Skin epidermis (tissue), 12 donors: ENCODE measurements around the gene OXLD1.

ENCODE experiments used
- H3K27ac ChIP-seq, 21 experiments: fragments of 200-600 bp; sonication (generic) in 11 of 21; one replicate each; pipeline ENCODE4 v1.5.0; 2020; ENCODE audit warnings: mild to moderate bottlenecking in 3 of 21, inconsistent platforms in 2 of 21, moderate library complexity in 2 of 21
- H3K4me3 ChIP-seq, 7 experiments: fragments of 200-600 bp; sonication (generic) in 2 of 7; one replicate each; pipeline ENCODE4 v1.5.0; 2020; ENCODE audit warnings: inconsistent platforms in 2 of 7, mild to moderate bottlenecking in 2 of 7, moderate library complexity in 1 of 7

Gene OXLD1

DNA sequence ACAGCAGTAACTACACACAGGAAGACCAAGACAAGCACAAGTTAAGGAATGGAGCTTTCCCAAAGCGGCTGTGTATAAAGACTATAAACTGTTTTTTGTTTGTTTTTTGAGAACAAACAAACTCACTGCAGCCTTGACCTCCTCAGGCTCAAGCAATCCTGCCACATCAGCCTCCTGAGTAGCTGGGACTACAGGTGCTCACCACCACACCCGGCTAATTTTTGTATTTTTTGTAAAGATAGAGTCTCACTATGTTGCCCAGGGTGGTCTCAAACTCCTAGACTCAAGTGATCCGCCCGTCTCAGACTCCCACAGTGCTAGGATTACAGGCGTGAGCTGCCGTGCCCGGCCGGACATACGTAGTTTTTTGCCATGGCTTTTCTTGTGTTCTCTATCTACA lies 6.0 kb downstream of the OXLD1 start:
- H3K4me3 ChIP-seq = no peak overlapping the region
- peak overlapping the region in 7 of 21 experiments; percentile 3 to 76 (median 42) for H3K27ac ChIP-seq

DNA sequence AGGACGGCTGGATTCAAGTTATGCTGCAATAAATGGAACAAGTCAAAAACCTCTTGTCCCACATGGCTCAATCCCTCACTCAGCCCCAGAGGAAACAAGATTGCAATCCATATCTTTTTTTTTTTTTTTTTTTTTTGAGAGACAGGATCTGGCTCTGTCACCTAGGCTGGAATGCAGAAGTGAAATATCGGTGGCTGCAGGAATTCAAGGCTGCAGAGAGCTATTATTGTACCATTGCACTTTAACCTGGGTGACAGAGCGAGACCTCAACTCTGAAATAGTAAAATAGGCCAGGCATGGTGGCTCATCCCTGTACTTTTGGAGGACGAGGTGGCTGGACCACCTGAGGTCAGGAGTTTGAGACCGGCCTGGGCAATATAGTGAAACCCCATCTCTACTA lies 7.4 kb downstream of the OXLD1 start:
- Histone ChIP-seq H3K27ac (peak overlapping the region in 2 of 21 experiments; percentile 18 to 44), H3K4me3 (peak overlapping the region in 1 of 7 experiments; percentile 7)

DNA sequence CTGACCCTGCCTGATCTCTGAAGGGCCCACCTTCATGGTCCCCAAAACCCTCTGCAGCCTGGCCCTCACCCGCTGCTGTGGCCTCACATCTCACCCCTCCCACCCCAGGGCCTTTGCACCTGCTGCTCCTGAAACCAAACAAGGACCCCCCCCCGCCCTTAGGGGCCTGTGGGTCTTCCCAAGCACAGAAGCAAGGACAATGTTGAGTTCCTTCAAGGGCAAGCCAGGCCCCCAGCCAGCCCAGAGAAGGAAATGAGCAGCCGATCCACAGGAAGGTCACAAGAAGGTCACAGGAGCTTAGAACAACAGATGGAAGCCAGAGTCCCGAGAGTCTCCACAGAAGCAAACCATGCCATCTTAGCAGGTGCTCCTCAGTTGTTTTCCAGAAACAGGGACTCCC lies 9.6 kb downstream of the OXLD1 start:
- no peak overlapping the region for H3K27ac ChIP-seq
- no peak overlapping the region for H3K4me3 ChIP-seq

DNA sequence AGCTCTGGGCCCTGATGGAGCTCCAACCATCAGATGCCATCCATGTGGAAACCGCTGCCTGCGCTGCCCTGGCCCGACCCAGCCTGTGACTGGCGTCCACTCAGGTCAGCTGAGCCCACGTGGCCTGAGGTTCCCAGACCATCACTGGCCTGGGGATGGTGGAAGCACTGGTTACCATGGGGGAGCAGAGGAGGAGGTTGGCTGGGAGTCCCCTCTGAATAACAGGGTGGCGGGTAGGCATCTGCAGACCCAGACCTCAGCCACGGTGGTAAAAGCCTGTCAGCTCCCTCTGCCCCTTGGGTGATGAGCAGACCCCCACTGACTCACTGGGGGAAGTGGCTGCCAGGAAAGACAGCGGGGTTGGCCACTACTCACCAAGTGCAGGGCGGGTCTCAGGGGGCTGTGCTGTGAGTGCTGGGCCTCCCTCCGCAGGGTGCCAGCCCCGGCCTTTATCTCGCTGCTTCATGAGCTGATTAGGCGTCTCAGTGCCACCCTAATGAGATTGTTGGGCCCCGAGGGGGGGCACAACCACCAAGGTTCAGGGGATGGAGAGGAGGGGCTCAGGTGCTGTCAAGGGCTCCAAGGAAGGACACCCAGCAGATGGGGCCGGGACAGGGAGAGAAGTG lies 10.2 kb downstream of the OXLD1 start, which contains the start of gene PDE6G:
Gene PDE6G (minus strand): TSS at position 425 of the 626 bp plus-strand sequence. CDS start 3,237 bp downstream, outside the sequence.
- Histone ChIP-seq H3K4me3 (no peak within 1 kb of the TSS), H3K27ac (no peak within 1 kb of the TSS)

GRCh38 chr17:81655378-81656117 lies 10.9 kb downstream of the OXLD1 start:
- no peak overlapping the region for H3K27ac ChIP-seq
- no peak overlapping the region for H3K4me3 ChIP-seq

DNA sequence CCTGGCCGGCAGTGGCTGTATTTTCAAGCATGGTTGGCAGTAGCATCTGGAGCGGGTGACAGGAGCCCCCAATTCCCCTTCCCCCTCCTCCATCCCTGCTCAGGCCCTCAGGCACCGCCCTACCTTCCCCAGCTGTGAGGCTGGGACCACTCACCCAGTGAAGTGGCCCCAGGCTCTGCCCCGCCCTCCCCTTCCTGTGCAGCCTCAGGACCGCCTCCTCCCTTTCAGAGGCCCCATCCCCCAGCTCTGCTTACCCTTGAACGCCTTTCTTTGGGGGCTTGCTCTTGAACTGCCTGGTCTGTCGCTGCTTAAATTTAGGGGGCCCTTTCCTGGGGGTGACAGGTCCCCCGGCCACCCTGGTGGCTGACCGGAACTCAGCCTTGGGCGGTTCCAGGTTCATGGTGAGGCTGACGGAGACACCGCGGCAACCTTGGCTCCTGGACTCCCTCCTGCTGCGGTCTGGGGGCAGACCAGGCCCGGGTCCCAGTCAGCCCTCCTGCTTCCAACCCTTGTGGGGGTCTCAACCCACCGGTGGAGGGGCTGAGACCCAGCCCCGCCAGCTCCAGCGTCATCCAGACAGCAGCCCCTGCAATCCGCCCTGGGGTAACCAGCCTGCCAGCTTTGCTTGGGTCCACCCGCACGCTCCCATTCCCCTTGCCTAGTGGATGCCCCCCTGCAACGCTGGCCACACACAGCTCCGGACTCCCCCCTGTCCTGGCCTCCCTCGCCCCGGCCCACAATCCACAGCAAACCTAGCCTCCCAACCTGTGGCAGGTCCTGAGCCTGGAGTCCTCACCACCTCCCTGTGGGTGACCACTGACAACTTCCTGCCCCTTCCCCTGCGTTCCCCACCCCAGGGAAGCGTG lies 13.3 kb downstream of the OXLD1 start:
- Histone ChIP-seq H3K4me3 (peak overlapping the region in 1 of 7 experiments; percentile 5), H3K27ac (no peak overlapping the region)

DNA sequence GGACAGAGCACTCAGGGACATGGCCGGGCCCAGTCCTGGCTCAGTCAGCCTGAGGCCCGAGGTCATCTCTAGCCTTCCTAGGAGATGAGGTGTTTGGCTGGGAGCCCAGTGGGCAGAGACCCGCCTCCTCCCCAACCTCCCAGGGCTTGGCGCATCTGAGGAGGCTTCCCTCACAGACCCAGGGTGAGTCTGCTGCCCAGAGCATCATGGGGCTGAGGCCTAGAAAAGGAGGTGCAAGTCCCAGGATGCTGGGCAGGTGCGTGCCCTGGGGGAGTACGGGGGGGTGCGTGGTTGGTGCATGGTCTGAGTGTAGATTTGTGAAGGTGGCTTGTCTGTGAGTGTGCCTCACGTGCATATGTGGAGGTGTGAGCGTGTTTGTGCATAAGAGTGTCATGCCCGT lies 14.7 kb downstream of the OXLD1 start:
- Histone ChIP-seq H3K27ac (no peak overlapping the region), H3K4me3 (no peak overlapping the region)

DNA sequence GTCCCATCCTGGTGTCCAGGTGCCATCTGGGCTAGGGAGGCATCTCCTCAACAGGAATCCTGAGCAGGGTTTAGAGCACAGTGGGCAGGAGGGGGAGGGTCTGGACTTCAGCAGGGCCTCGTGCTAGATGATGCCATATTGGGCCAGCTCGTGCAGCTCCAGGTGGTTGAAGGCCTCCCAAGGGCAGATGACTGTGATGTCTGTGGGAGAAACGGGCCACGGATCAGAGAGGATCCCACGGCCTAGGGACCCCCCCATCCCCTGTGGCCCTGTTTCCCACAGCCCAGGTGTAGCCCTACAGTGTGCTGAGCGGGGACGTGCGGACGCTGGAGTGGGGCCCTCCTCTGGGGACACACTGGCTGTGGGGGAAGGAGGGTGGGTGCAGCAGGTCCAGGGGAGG lies 15.5 kb downstream of the OXLD1 start:
- no peak overlapping the region for H3K27ac ChIP-seq
- no peak overlapping the region for H3K4me3 ChIP-seq

DNA sequence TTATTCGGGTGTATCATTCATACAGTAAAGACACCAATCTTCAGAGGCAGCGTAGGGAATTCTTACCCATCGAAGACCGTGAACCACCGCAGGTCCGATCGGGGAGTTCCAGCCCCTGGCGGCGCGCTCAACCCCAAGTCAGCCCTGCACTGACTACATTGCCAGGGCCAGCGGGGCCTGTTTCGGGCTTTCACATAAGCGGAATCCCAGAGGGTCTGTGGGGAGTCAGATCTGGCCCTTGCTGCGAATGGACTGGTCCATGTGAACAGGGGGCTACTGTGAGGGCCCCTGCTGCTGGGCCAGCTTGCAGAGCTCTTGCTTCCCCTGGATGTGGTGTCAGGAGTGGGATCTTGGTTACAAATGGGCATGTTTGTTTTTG lies 17.7 kb downstream of the OXLD1 start:
- Histone ChIP-seq H3K27ac (no peak overlapping the region), H3K4me3 (no peak overlapping the region)

GRCh38 chr17:81648013-81648706 lies 18.2 kb downstream of the OXLD1 start:
- no peak overlapping the region for H3K4me3 ChIP-seq
- H3K27ac ChIP-seq = no peak overlapping the region

DNA sequence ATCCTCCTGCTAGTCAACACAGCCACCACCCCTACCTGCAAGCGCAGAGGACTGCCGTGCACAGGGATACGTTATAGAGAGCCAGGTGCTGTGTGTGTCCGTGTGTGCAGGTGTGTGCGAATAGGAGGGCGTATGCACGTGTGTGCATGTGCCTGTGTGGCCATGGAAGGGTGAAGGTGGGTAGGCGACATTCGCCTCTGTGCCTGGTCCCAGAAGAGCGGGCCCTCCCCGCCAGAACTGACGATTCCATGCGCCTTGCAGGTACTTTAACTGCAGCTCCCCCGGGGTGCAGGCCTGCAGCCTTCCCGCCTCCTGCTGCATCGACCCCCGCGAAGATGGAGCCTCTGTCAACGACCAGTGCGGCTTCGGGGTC lies 18.8 kb downstream of the OXLD1 start:
- Histone ChIP-seq H3K27ac (no peak overlapping the region), H3K4me3 (no peak overlapping the region)

DNA sequence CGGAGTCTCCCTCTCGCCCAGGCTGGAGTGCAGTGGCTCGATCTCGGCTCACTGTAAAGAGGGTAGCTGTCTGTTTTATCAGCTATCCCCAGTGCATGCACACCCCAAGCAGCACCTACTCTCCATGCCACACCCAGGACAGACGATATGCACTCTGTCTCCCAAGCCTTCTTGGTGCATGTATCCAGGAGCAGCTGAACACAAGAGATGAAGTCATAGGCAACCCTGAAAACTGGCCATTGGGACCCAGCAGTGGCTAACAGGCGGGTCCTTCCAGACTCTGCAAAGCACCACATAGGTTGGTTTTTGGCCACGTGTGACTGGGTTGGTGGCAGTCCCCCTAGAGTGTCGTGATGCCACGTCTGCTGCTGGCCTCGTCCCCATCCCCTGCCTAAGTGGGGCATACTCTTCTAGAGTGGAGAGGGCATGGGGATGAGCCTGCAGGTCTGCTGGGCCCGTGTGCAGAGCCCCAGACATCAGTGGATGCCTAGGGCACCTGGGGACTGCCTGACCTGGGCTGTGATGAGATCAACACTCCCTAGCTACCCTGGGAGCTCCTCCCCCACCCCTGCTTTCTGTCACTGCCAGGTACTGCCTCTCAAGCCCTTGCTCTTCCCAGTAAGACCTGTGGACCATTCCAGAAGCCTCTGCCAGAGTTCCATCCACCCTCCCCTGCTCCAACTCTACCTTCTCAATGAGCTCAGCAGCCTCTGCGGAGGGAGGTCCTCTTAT lies 19.4 kb downstream of the OXLD1 start:
- Histone ChIP-seq H3K4me3 (no peak overlapping the region), H3K27ac (no peak overlapping the region)

DNA sequence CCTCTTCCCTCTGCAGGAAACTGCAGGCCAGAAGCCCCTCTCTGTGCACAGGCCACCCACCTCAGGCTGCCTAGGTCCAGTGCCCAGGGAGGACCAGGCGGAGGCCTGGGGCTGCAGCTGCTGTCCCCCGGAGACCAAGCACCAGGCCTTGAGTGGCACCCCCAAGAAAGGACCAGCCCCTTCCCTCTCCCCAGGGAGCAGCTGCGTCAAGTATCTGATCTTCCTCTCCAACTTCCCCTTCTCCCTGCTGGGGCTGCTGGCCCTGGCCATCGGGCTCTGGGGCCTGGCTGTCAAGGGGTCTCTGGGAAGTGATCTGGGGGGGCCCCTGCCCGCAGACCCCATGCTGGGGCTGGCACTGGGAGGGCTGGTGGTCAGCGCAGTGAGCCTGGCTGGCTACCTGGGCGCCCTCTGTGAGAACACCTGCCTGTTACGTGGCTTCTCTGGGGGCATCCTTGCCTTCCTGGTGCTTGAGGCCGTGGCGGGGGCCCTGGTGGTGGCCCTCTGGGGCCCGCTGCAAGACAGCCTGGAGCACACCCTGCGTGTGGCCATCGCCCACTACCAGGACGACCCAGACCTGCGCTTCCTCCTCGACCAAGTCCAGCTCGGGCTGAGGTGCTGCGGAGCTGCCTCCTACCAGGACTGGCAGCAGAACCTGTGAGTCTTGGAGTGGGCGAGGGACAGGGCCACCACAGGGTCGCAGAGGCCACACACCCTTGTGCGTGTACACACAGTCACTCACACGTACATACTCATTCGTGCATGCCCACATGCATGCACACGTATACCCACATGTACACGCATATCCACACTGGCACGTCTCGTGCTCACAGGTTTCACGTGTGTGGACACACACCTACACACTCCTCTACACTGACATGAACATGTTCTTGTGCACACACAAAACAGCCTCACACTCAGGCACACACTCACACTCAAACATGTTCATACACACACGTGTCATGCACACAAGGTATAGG lies 21.1 kb downstream of the OXLD1 start:
- Histone ChIP-seq H3K27ac (no peak overlapping the region), H3K4me3 (no peak overlapping the region)

DNA sequence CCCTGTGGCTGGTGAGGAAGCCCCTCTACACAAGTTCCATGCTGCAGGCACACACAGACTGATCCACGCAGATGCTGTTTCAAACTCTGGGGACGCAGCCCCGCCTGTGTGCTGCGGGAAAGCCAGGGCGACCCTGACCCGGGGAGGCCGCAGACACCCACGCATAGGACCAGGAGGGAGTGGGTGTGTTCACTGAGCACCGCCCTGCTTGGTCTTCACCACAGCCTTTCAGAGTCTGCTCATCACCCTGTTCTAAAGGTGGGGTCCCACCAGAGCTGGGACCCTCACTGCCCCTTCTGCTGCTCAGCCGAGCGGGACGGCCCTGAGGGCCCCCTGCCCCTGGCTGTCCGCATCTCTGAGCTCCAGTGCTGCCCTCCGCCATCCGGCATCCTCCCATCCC lies 21.9 kb downstream of the OXLD1 start:
- no peak overlapping the region for H3K27ac ChIP-seq
- H3K4me3 ChIP-seq = no peak overlapping the region

DNA sequence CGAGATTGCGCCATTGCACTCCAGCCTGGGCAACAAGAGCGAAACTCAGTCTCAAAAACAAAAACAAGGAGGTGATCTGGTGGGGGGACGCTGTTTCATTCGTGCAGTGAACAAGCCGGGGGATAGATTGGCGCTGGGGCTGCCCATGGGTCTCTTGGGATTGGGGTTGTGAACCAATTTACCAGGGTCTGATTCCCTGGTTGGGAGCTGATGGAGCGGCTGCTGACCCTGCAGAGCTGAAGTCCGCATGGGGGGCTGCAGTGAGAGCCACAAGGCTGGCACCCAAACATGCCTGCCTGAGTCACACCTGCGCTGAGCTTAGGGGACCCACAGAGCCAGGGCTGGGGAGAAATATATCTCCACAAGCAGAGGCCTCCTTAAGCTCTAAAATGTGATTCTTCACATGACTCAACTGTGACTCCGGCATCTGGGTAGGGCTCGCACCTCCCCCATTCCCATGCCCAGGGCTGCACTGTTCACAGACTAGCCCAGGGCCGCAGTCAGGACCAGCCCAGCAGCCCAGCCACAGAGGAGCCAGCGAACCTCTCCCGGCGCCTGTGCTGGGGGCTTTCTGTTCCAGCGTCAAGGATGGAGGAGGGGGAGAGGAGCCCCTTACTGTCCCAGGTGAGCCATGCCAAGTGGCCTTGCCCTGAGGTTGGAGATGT lies 24.4 kb downstream of the OXLD1 start:
- Histone ChIP-seq H3K4me3 (no peak overlapping the region), H3K27ac (peak overlapping the region in 4 of 21 experiments; percentile 0 to 41 (median 22))

- Histone ChIP-seq H3K4me3 (no peak overlapping the region), H3K27ac (no peak overlapping the region)
Observed at GRCh38 chr17:81640011-81640410, 26.4 kb downstream of the OXLD1 start.

DNA sequence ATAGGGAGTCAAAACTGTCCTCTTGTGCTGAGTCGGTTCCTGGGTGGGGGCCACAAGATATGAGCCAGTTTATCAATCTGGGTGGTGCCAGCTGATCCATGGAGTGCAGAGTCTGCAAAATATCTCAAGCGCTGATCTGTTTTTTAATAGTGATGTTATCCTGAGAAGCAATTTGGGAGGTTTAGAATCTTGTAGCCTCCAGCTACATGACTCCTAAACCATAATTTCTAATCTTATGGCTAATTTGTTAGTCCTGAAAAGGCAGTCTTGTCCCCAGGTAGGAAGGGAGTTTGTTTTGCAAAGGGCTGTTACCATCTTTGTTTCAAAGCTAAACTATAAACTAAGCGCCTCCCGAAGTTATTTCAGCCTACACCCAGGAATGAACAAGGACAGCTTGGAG lies 27.7 kb downstream of the OXLD1 start:
- Histone ChIP-seq H3K27ac (no peak overlapping the region), H3K4me3 (no peak overlapping the region)
